K562 treated with DMSO at 1 percent for 12 hours (cell line): ENCODE measurements around the gene TMEM202. TPM values are rescaled to one million over a fixed set of nuclear protein-coding genes. Genes with fewer than 3 reads are reported as not detected.

Experiments
- total RNA-seq: library from RNA; unstranded; fragments of 300-600 nt; gene quantifications from 2 replicates; pipeline ENCODE4 v1.2.3, GENCODE V29; 2022; ENCODE audit not compliant: insufficient read depth

The TMEM202 gene, protein sequence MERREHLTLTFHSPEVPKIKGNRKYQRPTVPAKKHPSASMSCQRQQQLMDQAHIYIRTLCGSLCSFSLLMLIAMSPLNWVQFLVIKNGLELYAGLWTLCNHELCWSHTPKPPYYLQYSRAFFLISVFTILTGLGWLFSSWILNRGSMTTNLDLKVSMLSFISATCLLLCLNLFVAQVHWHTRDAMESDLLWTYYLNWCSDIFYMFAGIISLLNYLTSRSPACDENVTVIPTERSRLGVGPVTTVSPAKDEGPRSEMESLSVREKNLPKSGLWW
- total RNA-seq = not detected in 2 replicates

DNA sequence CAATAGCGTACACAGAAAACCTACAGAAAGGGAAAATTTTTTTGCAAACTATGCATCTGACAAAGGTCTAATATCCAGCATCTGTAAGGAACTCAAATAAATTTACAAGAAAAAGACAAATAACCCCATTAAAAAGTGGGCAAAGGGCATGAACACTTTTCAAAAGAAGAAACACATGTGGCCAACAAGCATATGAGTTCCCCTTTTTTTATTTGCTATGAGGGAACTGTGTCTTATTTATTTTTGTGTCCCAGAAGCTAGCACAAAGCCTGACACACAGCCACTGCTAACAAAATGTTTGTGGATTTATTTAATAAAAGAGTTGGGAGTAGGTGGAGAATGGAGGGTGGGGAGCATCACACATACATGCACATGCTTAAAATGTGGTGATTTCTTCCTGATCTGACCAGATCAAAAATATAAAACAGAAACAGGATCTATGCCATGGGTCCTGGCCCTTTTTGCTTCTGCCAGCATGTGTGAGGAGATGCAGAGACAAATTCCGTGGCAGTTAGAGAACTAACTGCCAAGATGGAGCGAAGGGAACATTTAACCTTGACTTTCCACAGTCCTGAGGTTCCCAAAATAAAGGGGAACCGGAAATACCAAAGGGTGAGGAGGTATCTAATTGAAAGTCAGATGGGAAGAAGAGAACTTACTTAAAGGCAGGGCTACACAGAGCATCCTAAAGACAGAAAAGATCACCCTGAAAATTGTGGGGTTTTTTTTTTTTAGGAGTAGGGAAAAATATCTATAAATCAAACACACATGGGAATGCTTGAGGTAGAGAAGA is at the start of gene TMEM202:
TMEM202 (plus strand) TSS at position 510 of the 793 bp plus-strand sequence; CDS start at position 532, 22 bp downstream.

DNA sequence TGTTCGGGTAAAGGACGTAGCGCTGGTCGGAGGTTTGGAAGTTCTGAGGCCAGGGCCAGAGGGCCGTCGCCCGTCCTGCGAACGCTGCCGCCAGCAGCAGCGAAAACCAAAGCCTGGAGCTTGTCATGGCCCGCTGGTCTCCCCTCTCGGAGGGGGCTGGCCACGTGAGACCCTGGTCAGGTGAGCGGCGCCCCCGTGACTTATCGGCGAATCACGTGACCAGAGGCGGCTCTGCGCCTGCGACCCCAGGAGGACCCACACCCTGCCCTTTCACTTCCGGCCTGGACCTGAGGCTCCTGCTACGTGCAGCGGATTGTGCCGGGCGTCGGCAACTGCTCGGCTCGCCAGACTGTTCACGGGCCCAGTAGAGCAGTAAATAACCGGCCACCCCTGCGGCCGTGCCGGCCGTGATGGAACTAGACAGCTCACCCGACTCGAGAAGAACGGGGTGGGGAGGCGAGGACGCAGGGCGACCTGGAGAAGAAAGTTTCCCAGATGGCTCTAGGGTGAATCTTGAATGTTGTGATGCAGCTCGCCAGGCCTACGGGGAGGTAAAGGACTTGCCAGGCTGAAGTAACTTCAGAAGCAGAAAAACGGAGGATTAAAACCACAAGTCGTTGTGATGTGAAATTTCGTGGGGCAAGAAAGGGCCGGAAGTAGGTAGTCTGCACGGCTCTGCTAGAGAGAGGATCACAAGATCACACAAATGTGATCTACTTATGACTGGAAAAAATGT is 22.1 kb upstream of the TMEM202 start, which contains the start of gene HEXA:
HEXA (minus strand) TSS at position 169 of the 736 bp plus-strand sequence; CDS start at position 127, 42 bp downstream.

Other genes with a start within 250 kb of the TMEM202 start
- not detected in 2 replicates for gene GRAMD2A, start 200.5 kb upstream of the TMEM202 start, total RNA-seq
- gene PKM, start 167.1 kb upstream of the TMEM202 start, total RNA-seq = 866 and 1,032 TPM in 2 replicates
- 17.2 and 35.0 TPM in 2 replicates for gene PARP6, start 125.8 kb upstream of the TMEM202 start, total RNA-seq
- 0.75 TPM in 1 of 2 replicates, not detected in the other for gene CELF6, start 78.1 kb upstream of the TMEM202 start, total RNA-seq
- gene HEXA, start 22.3 kb upstream of the TMEM202 start, total RNA-seq = 88.7 and 124 TPM in 2 replicates
- gene ARIH1, start 76.0 kb downstream of the TMEM202 start, total RNA-seq = 6.9 and 32.3 TPM in 2 replicates